ENCODE data around the gene SIRT7. TPM values are rescaled to one million over a fixed set of nuclear protein-coding genes. Genes with fewer than 3 reads are reported as not detected.

SIRT7 gene
- polyA plus RNA-seq, 1 of the 3 experiments (the other 2 are of a cell fraction) = 32.6 TPM

GRCh38 chr17:81939218-81939617 lies 21.2 kb upstream of the SIRT7 start:
- Histone ChIP-seq H3K9ac (no peak overlapping the region), H3K79me2 (ENCODE audit: insufficient read depth) (peaks cover 19% of the 10 kb centered on the region), H3K27ac (ENCODE audit: low read depth in 2 of 2, low read length in 1 of 2) (no peak overlapping the region), H3K4me3 (ENCODE audit: low read depth in 2 of 2, low read length in 1 of 2) (no peak overlapping the region), H3K9me2 (no peaks in the 10 kb centered on the region), H3K27me3 (ENCODE audit: insufficient read depth) (no peaks in the 10 kb centered on the region), H3K4me2 (no peak overlapping the region), H3F3A (replicated peaks; ENCODE audit: insufficient read depth) (peaks cover 3% of the 10 kb centered on the region), H3K9me3 (no peaks in the 10 kb centered on the region), H2AFZ (ENCODE audit: low read depth) (no peak overlapping the region), H3K36me3 (replicated peaks in 1 of 2; ENCODE audit: control insufficient read depth in 1 of 2, insufficient read depth in 2 of 2, low read length in 1 of 2) (peaks cover 0 to 9% of the 10 kb centered on the region in 2 experiments), H3K4me1 (ENCODE audit: control insufficient read depth in 1 of 2, insufficient read depth in 2 of 2, low read depth in 1 of 2, low read length in 1 of 2) (peaks cover 6 to 19% of the 10 kb centered on the region in 2 experiments; a peak in 2 of 4 replicates), H4K20me1 (ENCODE audit: insufficient read depth) (no peaks in the 10 kb centered on the region)
- CTCF ChIA-PET = interaction anchor here (1.1 to 17.7 kb wide), 5 partner anchors 15 to 91 kb away, joined by 3 to 216 read pairs (median 5); partner anchors contain the start of genes CENPX, LRRC45 and NOTUM
- WGBS (ENCODE audit: low lambda C conversion rate) = 76% methylated on average over 9 of the region's 15 CpGs
- no peak for DNase-seq
- POLR2A ChIA-PET = interaction anchor here (1.2 to 4.0 kb wide), 2 partner anchors 10 to 11 kb away, joined by 3 to 34 read pairs; partner anchors contain the start of gene MAFG
- TF ChIP-seq RFX5 (IDR thresholded peaks at IDR 0.05; ENCODE audit: low read length) = no peak
- TF ChIP-seq NFIC (IDR thresholded peaks at IDR 0.05; ENCODE audit: borderline replicate concordance) = no peak
- no peak for TF ChIP-seq SIN3A (IDR thresholded peaks at IDR 0.05; ENCODE audit: borderline replicate concordance, low read depth, low read length)
- no peak for TF ChIP-seq TCF12 (IDR thresholded peaks at IDR 0.05)
- TF ChIP-seq, protein P1, sequence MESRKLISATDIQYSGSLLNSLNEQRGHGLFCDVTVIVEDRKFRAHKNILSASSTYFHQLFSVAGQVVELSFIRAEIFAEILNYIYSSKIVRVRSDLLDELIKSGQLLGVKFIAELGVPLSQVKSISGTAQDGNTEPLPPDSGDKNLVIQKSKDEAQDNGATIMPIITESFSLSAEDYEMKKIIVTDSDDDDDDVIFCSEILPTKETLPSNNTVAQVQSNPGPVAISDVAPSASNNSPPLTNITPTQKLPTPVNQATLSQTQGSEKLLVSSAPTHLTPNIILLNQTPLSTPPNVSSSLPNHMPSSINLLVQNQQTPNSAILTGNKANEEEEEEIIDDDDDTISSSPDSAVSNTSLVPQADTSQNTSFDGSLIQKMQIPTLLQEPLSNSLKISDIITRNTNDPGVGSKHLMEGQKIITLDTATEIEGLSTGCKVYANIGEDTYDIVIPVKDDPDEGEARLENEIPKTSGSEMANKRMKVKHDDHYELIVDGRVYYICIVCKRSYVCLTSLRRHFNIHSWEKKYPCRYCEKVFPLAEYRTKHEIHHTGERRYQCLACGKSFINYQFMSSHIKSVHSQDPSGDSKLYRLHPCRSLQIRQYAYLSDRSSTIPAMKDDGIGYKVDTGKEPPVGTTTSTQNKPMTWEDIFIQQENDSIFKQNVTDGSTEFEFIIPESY (IDR thresholded peaks at IDR 0.05; ENCODE audit: borderline replicate concordance, low read depth) = no peak
- no peak for TF ChIP-seq FOXM1 (IDR thresholded peaks at IDR 0.05; ENCODE audit: low read depth)
- no peak for TF ChIP-seq CHD2 (IDR thresholded peaks at IDR 0.05; ENCODE audit: low read length, partially characterized antibody)

DNA sequence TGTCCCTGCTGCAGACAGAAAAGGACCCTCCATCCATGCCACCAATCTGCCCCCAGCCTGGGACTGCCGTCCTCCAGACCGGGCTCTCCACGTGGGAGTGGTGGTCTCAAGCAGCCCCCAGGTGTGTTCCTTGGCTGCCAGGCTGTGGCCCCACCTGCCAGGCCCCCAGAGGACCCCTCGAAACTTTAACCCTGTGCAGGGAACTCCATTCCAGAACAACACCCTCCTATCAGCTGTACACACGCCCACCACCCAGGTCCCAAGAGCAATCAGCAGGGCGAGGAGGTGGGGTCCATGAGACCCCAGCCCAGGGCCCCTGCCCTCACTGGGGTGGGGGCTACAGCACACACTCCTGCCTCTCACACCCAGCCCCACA lies 17.7 kb upstream of the SIRT7 start:
- CTCF ChIA-PET = interaction anchor here (1.2 to 17.7 kb wide), 6 partner anchors 8 to 101 kb away, joined by 3 to 216 read pairs (median 24); partner anchors contain the start of genes CENPX, LRRC45, MAFG and NOTUM
- Histone ChIP-seq H3K4me2 (peak overlapping the region; percentile 100), H3K27me3 (ENCODE audit: insufficient read depth) (no peaks in the 10 kb centered on the region), H3K79me2 (ENCODE audit: insufficient read depth) (peaks cover 19% of the 10 kb centered on the region), H3K36me3 (replicated peaks in 1 of 2; ENCODE audit: control insufficient read depth in 1 of 2, insufficient read depth in 2 of 2, low read length in 1 of 2) (peaks cover 0 to 20% of the 10 kb centered on the region in 2 experiments), H4K20me1 (ENCODE audit: insufficient read depth) (peaks cover 7% of the 10 kb centered on the region; the same call in 1 of the 2 replicates), H3F3A (replicated peaks; ENCODE audit: insufficient read depth) (peaks cover 10% of the 10 kb centered on the region), H3K9me3 (no peaks in the 10 kb centered on the region), H2AFZ (ENCODE audit: low read depth) (no peak overlapping the region), H3K9me2 (no peaks in the 10 kb centered on the region), H3K9ac (peak overlapping the region; percentile 91; the same call in 1 of the 2 replicates), H3K4me1 (ENCODE audit: control insufficient read depth in 1 of 2, insufficient read depth in 2 of 2, low read depth in 1 of 2, low read length in 1 of 2) (peaks cover 6 to 19% of the 10 kb centered on the region in 2 experiments; a peak in 2 of 4 replicates), H3K27ac (ENCODE audit: low read depth in 2 of 2, low read length in 1 of 2) (no peak overlapping the region), H3K4me3 (ENCODE audit: low read depth in 2 of 2, low read length in 1 of 2) (peak overlapping the region; percentile 24 to 100)
- no peak for DNase-seq
- POLR2A ChIA-PET = interaction anchor here (1.2 to 4.0 kb wide), 3 partner anchors 8 to 26 kb away, joined by 3 to 34 read pairs (median 11); partner anchors contain the start of gene MAFG
- WGBS (ENCODE audit: low lambda C conversion rate) = 90% methylated on average over 6 of the region's 6 CpGs
- TF ChIP-seq IRF3 (IDR thresholded peaks at IDR 0.05; ENCODE audit: low read depth, low read length) = no peak
- no peak for TF ChIP-seq EP300 (IDR thresholded peaks at IDR 0.05; ENCODE audit: borderline replicate concordance in 1 of 2, low read depth in 1 of 2, low read length in 1 of 2)
- TF ChIP-seq, protein P2, sequence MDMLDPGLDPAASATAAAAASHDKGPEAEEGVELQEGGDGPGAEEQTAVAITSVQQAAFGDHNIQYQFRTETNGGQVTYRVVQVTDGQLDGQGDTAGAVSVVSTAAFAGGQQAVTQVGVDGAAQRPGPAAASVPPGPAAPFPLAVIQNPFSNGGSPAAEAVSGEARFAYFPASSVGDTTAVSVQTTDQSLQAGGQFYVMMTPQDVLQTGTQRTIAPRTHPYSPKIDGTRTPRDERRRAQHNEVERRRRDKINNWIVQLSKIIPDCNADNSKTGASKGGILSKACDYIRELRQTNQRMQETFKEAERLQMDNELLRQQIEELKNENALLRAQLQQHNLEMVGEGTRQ (IDR thresholded peaks at IDR 0.05; ENCODE audit: borderline replicate concordance, low read depth, low read length) = no peak
- TF ChIP-seq SMC3 (IDR thresholded peaks at IDR 0.05; ENCODE audit: low read depth, low read length) = no peak
- TF ChIP-seq, protein P1 (IDR thresholded peaks at IDR 0.05; ENCODE audit: borderline replicate concordance, low read depth) = no peak
- no peak for TF ChIP-seq TEAD4 (IDR thresholded peaks at IDR 0.05; ENCODE audit: borderline replicate concordance, insufficient read depth)
- TF ChIP-seq MAX (IDR thresholded peaks at IDR 0.05; ENCODE audit: low read depth) = no peak
